Stomach (tissue), 9 donors: ENCODE results near the gene C1QL1. TPM values are rescaled to one million over a fixed set of nuclear protein-coding genes. Genes with fewer than 3 reads are reported as not detected.

Experiments
- DNase-seq, 2 donors: peaks; one replicate each; pipeline versions ENCODE4 v3.0.0 to v3.0.0-alpha.2; 2013 to 2019
- H3K27ac ChIP-seq, 5 donors: fragments of 200-600 bp in 4 of 5; sonication (generic) in 4 of 5; one replicate each; pipeline ENCODE4 v1.5.1; 2013 to 2019; ENCODE audit warnings: mild to moderate bottlenecking in 1 of 5, moderate library complexity in 1 of 5
- H3K27me3 ChIP-seq, 3 donors: fragments of 200-600 bp; sonication (generic); one replicate each; pipeline ENCODE4 v1.5.1; 2017 to 2019; ENCODE audit warnings: mixed run types in 1 of 3
- H3K36me3 ChIP-seq, 4 donors: fragments of 200-600 bp; sonication (generic); 1 replicate in 3 of 4; 2 replicates in 1 of 4; pipeline ENCODE4 v1.5.1; 2016 to 2019
- H3K4me1 ChIP-seq, 4 donors: fragments of 200-600 bp; sonication (generic); one replicate each; pipeline ENCODE4 v1.5.1; 2016 to 2019
- H3K4me3 ChIP-seq, 4 donors: fragments of 200-600 bp; sonication (generic) in 3 of 4; one replicate each; pipeline ENCODE4 v1.5.1; 2016 to 2019; ENCODE audit warnings: mild to moderate bottlenecking in 1 of 4
- H3K9me3 ChIP-seq, 4 donors: fragments of 200-600 bp; sonication (generic); one replicate each; pipeline ENCODE4 v1.5.1; 2016 to 2019
- CTCF ChIP-seq, 7 experiments: fragments of 450-650 bp in 4 of 7; fragments of 200-600 bp in 3 of 7; sonication (generic) in 3 of 7; IDR thresholded peaks; one replicate each; pipeline ENCODE4 v1.5.1; 2016 to 2019; ENCODE audit warnings: antibody characterized with exemption in 7 of 7, control low read depth in 2 of 7, mild to moderate bottlenecking in 1 of 7
- EP300 ChIP-seq: sonication (generic); formaldehyde crosslinking; IDR thresholded peaks from one replicate; pipeline ENCODE4 v1.6.1; 2017; ENCODE audit warnings: antibody characterized with exemption
- POLR2A ChIP-seq, 4 donors: fragments of 450-650 bp; IDR thresholded peaks; one replicate each; pipeline ENCODE4 v1.6.1; 2016; ENCODE audit warnings: antibody characterized with exemption in 4 of 4, control low read depth in 2 of 4, mild to moderate bottlenecking in 1 of 4, moderate library complexity in 1 of 4
- POLR2AphosphoS5 ChIP-seq, 3 donors: sonication (generic); formaldehyde crosslinking; IDR thresholded peaks; one replicate each; pipeline ENCODE4 v1.6.1; 2016; ENCODE audit warnings: antibody characterized with exemption in 3 of 3
- WGBS, 5 donors: extraction: QIAGEN DNeasy Blood & Tissue Kit in 3 of 5; methylation state at CpG; one replicate each; pipeline versions ENCODE4 v1.1.5 to v1.1.7; 2013 to 2018; 5-methylcytosine and 5-hydroxymethylcytosine counted together
- intact Hi-C: fragments of 100-400 bp; cut with DNase I; formaldehyde crosslinking; loops from one replicate; pipeline ENCODE4 v1.15.1; 2023; ENCODE audit warnings: low total_unique reads
- polyA plus RNA-seq, 3 donors: library from polyadenylated mRNA; stranded (reverse); fragments of 200-250 nt; gene quantifications; one replicate each; pipeline ENCODE4 v1.2.3, GENCODE V29; 2013
- total RNA-seq, 5 donors: library from RNA; depleted of rRNA; stranded (reverse); fragments of >200 nt; gene quantifications; one replicate each; pipeline versions ENCODE4 v1.1.0 to v1.2.3, GENCODE V29; 2014 to 2016
- donor health status: healthy with polysubstance abuse.
- donor health status: Bipolar disorder and iron deficiency.
- donor health status: healthy.

C1QL1 gene
- total and polyA plus RNA-seq, 8 donors: 2.2 to 16.3 (median 5.2) TPM; not detected in 1

- Histone ChIP-seq H3K27ac (peak overlapping the region in 1 of 5 donors; percentile 11), H3K27me3 (peaks cover 0 to 48% (median 12%) of the 10 kb centered on the region in 3 donors), H3K4me3 (no peak overlapping the region), H3K9me3 (no peaks in the 10 kb centered on the region), H3K4me1 (peaks cover 0 to 25% (median 13%) of the 10 kb centered on the region in 4 donors), H3K36me3 (no peaks in the 10 kb centered on the region)
- WGBS, 5 donors: 78 to 90% (median 82%) methylated on average over 4 to 6 of the region's 6 CpGs
- TF ChIP-seq POLR2AphosphoS5 (IDR thresholded peaks at IDR 0.05): no peak
- no peak for TF ChIP-seq EP300
- no peak for TF ChIP-seq POLR2A (IDR thresholded peaks at IDR 0.05)
- TF ChIP-seq CTCF (IDR thresholded peaks at IDR 0.05): no peak
- intact Hi-C loops: loop anchor here (10.0 kb wide), 1 partner anchor 187 kb away; no protein-coding TSS in a partner anchor
- no peak for DNase-seq
Measured at GRCh38 chr17:44917456-44917855, 50.6 kb downstream of the C1QL1 start.

- no peaks in the 10 kb centered on the region for H3K36me3 ChIP-seq
- intact Hi-C loops: loop anchor here (10.0 kb wide), 1 partner anchor 188 kb away; no protein-coding TSS in a partner anchor
- peaks cover 0 to 25% (median 13%) of the 10 kb centered on the region in 4 donors for H3K4me1 ChIP-seq
- peak overlapping the region in 3 of 5 donors; percentile 38 to 53 (median 51) for H3K27ac ChIP-seq
- TF ChIP-seq CTCF (IDR thresholded peaks at IDR 0.05) (no peak), POLR2AphosphoS5 (IDR thresholded peaks at IDR 0.05) (peak in 1 of 3 donors; percentile 21), EP300 (no peak), POLR2A (IDR thresholded peaks at IDR 0.05) (no peak)
- H3K9me3 ChIP-seq: no peaks in the 10 kb centered on the region
- H3K4me3 ChIP-seq: no peak overlapping the region
- 45 to 67% (median 58%) methylated on average over 9 to 10 of the region's 10 CpGs for WGBS, 5 donors
- H3K27me3 ChIP-seq: peaks cover 0 to 50% (median 18%) of the 10 kb centered on the region in 3 donors
- DNase-seq: peak in 1 of 2 donors; percentile 77
Measured at GRCh38 chr17:44916781-44917241, 51.3 kb downstream of the C1QL1 start.

- Histone ChIP-seq H3K4me1 (peaks cover 7 to 32% (median 20%) of the 10 kb centered on the region in 4 donors), H3K9me3 (no peaks in the 10 kb centered on the region), H3K4me3 (no peak overlapping the region), H3K27me3 (peaks cover 0 to 51% (median 25%) of the 10 kb centered on the region in 3 donors), H3K36me3 (no peaks in the 10 kb centered on the region), H3K27ac (peak overlapping the region in 3 of 5 donors; percentile 38 to 53 (median 51))
- DNase-seq: no peak
- 76 to 82% (median 79%) methylated on average over 11 of the region's 11 CpGs for WGBS, 5 donors
- intact Hi-C loops: loop anchor here (10.0 kb wide), 1 partner anchor 189 kb away; no protein-coding TSS in a partner anchor
- TF ChIP-seq CTCF (IDR thresholded peaks at IDR 0.05) (no peak), EP300 (no peak), POLR2AphosphoS5 (IDR thresholded peaks at IDR 0.05) (no peak), POLR2A (IDR thresholded peaks at IDR 0.05) (no peak)
Measured at GRCh38 chr17:44915862-44916780, 52.0 kb downstream of the C1QL1 start.

- no peak within 1 kb of the TSS for H3K4me3 ChIP-seq
- TF ChIP-seq CTCF (IDR thresholded peaks at IDR 0.05) (no peak), EP300 (no peak), POLR2A (IDR thresholded peaks at IDR 0.05) (no peak), POLR2AphosphoS5 (IDR thresholded peaks at IDR 0.05) (no peak)
- no peaks in the 10 kb centered on the region for H3K36me3 ChIP-seq
- H3K4me1 ChIP-seq: peaks cover 8 to 34% (median 21%) of the 10 kb centered on the region in 4 donors
- 74 to 86% (median 83%) methylated on average over 4 to 17 of the region's 17 CpGs for WGBS, 5 donors
- H3K27me3 ChIP-seq: peaks cover 0 to 47% (median 20%) of the 10 kb centered on the region in 3 donors
- intact Hi-C loops: loop anchor here (10.0 kb wide), 1 partner anchor 189 kb away; no protein-coding TSS in a partner anchor
- H3K27ac ChIP-seq: peak within 1 kb of the TSS in 3 of 5 donors; percentile 38 to 53 (median 51)
- DNase-seq: no peak
- no peaks in the 10 kb centered on the region for H3K9me3 ChIP-seq
Measured at GRCh38 chr17:44915321-44915726, 52.8 kb downstream of the C1QL1 start, which contains the start of gene GFAP. GFAP (minus strand) TSS chr17:44915500; CDS start chr17:44915486, 14 bp downstream.
